NCI-H1417 (cell line): ENCODE data around the gene OR2Y1.
"Not testable (repeated sequence)": the region's sequence is repeated elsewhere in the genome, so short reads cannot be mapped to it uniquely, and the experiment has no call there.

Source experiments
- DNase-seq, 3 experiments: peaks; one replicate each; lab custom pipeline; 2025; lab: John Stamatoyannopoulos, UW

OR2Y1 gene, protein sequence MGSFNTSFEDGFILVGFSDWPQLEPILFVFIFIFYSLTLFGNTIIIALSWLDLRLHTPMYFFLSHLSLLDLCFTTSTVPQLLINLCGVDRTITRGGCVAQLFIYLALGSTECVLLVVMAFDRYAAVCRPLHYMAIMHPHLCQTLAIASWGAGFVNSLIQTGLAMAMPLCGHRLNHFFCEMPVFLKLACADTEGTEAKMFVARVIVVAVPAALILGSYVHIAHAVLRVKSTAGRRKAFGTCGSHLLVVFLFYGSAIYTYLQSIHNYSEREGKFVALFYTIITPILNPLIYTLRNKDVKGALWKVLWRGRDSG

DNA sequence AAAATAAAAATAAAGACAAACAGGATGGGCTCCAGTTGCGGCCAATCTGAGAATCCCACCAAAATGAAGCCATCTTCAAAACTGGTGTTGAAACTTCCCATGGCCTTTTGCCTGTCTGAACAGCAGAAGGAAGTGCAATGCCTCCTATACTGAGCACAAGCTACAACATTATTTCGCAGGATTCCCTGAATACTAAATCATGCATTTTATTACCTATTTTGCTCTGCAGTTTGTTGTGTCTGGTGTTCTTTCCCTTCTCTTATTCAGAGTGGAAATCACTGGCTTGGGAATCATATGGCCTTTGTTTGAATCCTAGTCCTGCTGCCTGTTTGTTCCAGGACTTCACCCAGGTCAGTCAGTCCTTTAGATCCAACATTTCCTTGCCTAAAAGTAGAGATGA, at the start of gene OR2Y1:
OR2Y1 (minus strand) TSS at position 101 of the 400 bp plus-strand sequence; CDS start at position 101, 0 bp downstream.
- no peak for DNase-seq

DNA sequence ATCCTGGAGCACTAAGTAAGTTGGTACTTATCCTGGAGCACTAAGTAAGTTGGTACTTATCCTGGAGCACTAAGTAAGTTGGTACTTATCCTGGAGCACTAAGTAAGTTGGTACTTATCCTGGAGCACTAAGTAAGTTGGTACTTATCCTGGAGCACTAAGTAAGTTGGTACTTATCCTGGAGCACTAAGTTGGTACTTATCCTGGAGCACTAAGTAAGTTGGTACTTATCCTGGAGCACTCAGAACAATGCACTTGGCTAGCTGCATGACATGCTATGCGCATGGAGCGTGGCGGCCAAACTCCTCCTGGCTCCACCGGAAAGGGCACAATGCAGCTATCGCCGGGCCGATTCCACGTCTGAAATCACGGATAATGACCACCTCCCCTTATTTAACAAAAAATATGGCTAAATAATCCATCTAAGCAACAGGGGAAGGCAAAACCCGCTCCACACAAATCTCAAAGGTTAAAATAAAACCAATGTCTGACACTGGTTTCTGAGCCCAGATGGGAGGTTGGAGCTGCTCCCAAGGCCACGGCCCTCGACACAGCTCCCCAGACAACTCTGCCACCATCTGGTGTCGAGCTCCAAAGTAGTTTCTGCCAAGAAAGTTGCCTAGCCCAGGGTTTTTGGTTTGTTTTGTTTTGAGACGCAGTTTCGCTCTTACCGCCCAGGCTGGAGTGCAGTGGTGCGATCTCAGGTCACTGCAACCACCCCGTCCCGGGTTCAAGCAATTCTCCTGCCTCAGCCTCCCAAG, 49.0 kb upstream of the OR2Y1 start:
- not testable (repeated sequence) for DNase-seq

DNA sequence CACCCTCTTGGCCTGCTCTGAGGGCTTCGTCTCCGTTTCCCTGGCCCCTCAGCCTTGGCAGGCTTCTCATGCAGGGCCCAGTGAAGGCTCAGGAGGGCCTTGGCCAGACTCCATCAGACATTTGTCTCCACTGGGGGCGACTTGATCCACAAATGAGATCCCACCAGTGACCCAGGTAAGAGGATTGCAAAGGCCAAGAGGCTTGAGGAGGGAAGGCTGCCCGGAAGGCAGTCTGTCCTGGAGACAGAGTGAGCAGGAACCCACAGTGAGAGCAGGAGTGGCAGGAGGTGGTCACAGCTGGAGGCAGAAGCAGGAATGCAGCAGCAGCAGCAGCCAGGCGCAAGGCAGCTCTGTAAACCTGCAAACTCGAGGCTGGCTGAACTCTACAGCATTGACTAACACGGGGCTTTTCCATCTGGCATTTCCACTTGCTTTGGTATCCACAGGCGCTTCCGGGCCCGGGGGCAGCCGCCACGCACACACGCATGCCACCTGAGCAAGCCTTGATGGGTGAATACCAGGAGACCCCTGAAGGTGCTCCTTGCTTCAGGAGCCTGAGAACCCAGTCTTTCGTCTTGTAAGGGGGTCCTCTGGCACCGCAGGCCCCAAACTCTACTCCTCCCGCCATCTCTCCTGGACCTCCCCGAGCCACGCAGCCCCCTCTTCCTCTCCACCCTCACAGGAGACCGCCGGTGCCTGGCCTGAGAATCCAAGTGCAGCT, 48.0 kb upstream of the OR2Y1 start:
- DNase-seq = no peak

DNA sequence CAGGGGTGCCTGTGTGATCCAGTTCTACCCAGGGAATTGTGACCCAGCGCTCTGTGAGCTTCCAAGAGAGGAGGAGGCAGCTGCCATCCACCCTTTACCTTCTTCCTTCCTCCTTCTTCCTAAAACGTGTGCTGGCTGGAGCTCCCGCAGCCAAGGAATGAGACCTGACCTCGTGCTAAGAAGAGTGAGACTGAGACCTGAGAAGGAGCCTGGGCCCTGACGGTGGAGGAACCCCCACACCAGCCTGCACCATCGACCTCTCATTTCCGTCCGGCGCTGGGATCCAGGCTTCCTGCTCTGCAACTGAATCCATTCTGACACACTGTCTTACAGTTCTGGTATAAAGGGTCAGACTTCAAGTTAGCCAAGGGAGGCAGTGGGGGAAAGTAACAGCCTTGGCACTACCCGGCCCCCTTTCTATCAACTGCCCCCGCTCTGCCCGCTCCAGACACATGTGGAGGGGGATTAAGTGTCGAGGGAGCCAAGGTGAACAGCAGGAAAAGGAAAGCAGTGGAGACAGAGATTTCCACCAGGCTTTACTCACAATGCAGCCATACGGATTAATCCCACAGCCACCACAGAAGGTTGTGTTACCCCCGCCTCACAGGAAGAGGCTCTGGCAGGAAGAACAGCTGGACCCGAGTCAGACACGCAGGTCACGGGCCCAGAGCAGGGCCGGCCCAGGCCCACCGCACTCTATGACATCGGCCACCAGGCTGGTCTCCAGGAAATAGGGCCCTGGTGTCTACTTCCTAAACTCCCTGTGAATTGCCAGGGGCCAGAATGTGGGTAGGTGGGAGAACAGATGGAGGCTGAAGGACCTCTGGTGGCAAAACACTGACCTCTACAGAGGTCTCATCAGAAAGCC, 46.9 kb upstream of the OR2Y1 start:
- DNase-seq = no peak

DNA sequence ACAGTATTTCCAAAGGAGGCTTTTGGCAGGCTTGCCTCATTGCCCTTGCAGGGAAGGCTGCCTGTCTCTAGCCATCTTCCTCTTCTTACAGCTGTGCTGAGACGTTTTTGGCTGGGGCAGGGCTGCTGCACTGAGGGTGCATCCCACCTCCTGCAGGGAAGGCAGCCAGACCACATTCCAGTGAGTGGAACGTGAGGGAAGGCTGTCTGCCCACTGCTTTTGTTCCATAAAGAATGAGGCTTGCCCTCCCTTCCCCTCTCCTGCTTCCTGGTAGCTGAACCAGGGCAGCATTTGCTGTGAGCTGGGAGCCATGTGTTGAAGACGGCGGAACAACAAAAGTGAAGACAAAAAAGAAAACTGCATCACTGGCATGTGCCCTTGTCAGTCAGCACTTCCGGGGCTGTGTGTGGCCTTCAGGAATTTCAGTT, 46.0 kb upstream of the OR2Y1 start:
- DNase-seq = no peak

DNA sequence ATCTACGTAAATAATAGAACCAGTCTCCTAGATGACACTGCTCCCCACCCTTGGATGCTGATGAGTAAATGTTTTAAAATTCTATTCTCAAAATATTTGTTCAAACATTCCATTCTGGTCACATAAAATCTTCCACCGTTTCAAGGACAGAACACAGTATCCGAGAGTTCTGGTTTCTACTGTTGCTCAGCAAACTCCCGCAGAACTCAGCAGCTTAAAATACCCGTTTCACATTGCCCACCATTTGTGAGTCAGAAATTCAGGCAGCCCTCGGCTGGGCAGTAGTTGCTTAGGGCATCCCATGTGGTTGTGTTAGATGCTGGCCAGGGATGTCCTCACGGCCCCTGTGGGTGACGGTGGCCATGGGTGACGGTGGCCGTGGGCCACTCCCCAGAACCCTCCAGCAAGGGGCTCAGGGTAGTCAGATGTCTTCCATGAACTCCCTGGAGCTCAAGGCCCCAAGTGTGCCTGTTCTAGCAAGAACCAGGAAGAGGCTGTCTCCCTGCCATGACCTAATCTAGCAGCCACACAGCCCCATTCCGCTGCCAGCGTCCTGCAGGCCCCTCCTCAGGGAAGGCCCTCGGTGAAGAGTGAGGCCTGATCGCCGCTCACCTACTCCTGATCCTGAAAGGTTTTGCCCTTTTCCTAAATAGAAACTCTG, 45.4 kb upstream of the OR2Y1 start:
- DNase-seq = no peak

DNA sequence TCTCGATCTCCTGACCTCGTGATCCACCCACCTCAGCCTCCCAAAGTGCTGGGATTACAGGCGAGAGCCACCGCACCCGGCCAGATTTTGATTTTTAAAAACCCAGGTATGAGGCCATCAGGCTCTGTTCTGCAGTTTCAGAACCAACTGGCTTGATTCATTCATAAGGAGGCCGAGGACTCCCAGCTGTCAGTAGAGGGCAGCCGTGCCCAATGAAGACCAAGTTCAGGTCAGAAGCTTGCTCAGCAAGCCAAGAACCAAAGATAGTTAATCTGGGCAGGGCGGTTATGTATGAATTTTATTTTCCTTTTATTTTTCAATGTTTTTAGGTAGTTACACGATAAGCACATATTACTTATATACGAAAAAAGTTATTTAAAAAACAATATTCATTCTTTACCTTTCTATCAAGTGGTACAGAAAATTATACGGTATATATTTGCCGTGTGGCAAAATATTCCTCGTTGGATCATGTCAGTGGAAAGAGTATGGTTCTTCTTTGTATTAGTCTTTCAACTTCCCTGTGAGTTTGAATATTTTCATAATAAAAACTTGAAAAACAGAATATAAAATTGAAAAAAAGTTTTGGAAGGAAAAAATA, 44.7 kb upstream of the OR2Y1 start:
- peak in 2 of 3 experiments; percentile 39 to 51 for DNase-seq

DNA sequence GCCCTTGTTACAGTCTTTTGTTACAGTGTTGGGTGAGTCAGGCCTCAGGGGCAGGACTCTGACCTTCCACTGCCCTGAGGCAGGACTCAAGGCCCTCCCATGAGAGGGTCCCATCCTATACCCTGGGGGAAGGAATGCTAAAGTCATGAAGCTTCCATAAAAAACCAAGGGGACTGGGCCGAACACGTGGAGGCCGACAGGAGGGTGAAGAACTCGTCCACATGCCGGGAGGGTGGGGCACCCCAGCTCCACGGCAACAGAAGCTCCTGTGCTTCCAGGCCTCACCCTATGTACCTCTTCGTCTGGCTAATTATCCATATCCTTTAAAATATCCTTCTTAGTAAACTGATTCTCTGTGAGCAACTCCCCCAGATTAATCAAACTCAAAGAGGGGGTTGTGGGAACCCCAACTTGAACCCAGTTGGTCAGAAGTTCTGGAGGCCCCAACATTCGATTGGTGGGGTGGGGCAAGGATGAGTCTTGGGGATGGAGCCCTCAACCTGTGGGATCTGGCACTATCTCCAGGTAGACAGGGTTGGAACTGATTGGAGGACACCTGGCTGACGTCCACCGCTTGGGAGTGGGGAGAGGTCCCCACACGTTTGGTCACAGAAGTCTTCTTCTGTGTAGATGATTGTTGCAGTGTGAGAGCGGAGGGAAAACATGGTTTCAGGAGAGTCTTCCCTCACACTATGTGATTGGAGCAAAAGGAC, 43.6 kb upstream of the OR2Y1 start:
- DNase-seq = no peak

DNA sequence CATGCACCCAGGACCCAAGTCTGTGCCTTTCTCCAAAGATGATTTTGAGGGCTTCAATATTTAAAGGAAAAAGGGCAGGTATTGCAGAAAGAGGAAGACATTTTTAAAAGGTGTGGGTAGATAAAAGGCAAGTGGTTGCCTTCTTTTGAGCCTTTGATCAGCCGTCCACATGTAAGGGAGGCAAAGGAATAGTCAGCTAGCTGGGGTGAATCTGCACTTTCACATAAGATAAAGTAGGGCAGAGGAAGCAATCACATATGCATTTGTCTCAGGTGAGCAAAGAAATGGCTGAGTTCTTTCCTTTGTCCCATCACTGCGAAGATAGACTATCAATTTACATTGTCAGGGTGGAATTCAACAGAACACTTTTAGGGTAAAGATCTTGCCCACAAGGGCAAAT, 42.9 kb upstream of the OR2Y1 start:
- no peak for DNase-seq

DNA sequence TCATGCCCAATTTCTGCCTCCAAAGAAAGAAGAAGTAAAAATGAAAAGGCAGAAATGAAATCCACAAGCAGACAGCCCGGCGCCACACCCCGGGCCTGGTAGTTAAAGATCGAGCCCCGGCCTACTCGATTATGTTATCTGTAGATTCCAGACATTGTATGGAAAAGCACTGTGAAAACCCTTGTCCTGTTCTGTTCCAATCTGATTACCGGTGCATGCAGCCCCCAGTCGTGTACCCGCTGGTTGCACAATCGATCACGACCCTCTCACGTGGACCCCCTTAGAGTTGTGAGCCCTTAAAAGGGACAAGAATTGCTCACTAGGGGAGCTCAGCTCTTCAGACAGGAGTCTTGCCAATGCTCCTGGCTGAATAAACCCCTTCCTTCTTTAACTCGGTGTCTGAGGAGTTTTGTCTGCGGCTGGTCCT, 42.1 kb upstream of the OR2Y1 start:
- not testable (repeated sequence) for DNase-seq

DNA sequence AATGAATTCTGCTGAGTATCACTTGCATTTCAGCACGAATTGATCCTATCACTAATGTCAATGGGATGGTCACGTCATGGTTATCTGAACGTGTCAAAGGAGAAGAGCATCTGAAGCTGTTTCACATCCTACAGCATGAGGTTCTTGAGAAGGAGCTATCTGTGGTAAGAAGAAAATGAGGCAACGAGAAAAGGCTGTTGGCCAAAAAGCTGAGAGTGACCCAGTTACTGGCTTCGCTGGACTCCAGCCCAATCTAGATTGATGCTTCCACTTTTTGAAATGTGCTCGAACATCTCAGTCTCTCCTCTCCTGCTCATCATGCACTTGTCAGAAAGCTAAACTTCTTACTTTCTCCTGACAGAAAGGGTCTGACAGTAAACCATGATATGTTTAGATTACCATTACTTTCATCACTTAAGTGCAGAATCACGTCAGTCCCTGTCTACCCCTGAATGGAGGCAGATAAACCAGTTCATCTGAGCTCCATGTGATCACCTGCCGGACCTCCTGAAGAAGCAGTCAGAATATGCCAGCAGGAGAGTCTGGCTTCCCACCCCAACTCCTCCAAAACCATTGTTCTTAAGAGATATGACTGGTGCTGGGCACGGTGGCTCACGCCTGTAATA, 40.2 kb upstream of the OR2Y1 start:
- DNase-seq = no peak

DNA sequence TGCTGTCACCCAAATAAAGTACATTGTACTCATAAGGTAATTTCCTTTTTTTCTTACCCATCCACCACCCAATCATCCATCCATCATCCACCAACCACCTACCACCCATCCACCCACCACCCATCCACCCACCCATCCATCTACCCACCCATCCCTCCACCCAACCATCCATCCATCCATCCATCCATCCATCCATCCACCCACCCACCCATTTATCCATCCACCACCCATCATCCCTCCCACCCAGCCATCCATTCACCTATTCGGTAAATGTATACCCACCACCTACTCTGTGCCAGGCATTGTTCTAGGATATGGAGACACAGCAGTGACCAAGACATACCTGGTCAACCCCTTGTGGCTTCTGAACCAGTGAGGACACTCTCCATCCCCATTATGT, 37.6 kb upstream of the OR2Y1 start:
- DNase-seq = no peak

DNA sequence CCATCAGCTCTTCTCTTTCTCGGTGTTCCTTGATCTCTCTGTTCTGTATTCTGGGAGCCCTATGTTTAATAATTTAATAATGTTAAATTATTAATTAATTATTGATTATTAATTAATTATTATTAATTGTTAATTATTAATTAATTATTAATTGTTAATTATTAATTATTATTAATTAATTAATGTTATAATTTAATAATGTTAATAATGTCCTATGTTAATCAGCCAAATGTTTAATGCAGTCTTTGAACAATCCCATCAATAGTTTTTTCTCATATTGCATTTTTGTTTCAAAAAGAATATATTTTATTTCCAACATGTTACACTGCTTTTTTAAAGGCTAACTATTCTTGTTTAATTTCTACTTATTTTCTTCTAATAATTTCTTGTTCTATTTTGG, 36.5 kb upstream of the OR2Y1 start:
- no peak for DNase-seq

DNA sequence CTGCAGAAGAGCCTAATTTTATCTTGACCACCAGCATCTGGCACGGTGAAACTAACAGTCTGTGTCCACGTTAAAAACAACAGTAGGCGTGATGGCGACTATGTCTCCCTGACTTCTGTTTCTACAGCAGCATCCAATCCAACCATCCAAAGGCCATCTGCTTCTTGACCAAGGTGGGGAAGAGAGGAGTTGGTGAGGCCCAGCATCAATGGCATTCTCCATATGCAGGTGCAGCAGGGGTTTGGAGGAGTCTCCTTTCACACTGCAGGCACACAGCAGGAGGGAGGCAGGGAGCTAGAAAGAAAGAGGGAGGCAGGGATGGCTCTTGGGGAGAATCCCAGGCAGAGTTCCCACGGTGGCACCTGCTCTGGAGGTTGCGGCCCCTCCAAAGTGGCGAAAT, 35.8 kb upstream of the OR2Y1 start:
- DNase-seq = no peak

DNA sequence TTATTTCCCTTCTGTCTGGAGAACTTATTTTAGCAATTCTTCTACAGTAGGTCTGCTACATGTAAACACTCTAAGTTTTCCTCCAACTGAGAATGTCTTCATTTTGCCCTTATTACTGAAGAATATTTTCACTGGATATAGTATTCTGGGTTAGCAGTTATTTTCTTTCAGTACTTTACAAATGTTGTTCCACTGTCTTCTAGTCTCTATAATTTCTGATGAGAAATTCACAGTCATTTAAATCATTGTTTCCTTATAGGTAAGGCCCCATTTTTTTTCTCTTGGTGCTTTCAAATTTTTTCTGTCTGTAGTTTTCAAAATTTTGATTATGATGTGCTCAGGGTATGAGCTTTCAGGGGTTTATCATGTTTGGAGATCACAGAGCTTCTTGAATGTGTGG, 32.0 kb upstream of the OR2Y1 start:
- DNase-seq = no peak

DNA sequence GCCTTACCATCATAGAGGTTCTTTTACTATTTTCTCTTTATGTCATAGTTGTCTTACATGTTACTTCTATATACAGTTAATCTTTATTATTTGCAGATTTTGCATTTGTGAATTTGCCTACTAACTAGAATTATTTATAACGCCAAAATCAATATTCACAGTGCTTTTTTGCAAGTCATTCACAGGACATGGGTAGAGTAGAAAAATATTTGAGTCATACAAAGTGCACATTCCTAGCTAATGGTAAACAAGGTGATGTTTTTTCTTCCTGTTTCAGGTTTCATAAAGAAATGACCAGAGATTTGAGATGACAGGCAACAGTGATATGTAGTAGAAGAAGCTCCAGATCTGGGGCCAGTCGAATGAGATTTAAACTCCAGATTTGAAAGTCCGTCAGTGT, 30.0 kb upstream of the OR2Y1 start:
- no peak for DNase-seq

DNA sequence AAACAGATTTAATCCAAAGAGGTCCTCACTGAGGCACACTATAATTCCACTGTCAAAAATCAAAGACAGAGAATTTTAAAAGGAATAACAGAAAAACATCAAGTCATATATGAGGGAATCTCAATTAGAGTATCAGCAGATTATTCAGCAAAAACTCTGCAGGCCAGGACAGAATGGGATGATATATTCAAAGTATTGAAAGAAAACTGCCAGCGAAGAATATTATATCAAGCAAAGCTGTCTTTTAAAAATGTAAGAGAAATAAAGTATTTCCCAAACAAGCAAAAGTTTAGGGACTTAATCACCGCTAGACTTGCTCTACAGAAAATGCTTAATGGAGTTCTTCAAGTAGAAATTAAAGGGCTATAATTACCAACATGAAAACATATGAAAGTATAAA, 15.7 kb upstream of the OR2Y1 start:
- no peak for DNase-seq

DNA sequence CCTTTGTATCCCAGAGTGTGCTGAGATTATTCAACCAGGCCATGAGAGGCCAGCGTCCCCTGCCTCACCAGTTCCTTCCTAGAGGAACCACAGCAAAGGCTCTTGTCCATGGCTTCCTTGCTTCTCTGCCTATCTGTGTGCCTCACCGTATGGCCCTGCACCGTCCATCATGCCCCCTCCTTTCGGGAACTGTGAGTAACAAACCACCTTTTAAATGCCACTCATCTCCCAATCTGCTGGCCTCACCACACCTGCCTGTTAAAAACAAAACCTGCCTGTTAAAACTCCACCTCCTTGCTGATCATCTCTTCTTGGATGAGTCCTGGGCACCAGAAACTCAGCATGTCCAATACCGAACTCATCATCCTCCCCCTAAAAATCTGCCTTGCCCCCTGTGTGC, 4.4 kb upstream of the OR2Y1 start:
- DNase-seq = no peak

DNA sequence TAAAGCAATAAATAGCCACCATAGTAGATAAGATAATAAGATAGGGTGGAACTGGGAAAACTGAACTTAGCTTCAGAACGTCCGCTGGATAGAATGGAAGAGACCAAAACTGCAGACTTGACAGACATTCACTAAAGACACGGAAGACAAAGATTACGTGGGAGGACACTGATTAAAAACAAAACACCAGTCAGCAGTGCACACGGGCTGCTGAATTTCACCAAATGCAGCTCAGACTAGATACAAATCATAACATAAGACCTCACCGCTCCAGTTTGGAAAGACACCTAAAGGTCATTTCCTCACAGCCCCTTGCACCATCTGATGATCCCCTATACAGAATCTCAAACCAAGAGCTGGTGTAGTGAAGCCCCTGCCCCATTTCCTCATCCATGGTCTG, 2.9 kb upstream of the OR2Y1 start:
- DNase-seq = no peak

DNA sequence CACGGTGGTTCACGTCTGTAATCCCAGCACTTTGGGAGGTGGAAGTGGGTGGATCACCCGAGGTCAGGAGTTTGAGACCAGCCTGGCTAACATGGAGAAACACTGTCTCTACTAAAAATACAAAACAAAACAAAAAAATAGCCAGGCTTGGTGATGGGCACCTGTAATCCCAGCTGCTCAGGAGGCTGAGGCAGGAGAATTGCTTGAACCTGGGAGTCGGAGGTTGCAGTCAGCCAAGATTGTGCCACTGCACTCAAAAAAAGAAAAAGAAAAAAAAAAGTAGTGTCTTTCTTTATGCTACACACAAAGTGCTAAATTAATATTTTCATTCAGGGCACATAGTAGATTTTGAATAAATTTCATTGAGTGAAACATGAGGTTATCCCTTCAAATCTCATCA, 1.1 kb upstream of the OR2Y1 start:
- not testable (repeated sequence) for DNase-seq
